ENCODE results near the gene INTS11. TPM values are rescaled to one million over a fixed set of nuclear protein-coding genes. Genes with fewer than 3 reads are reported as not detected.

INTS11 gene
- total RNA-seq, 1 experiment from 2014 or later, result 139 TPM

- Histone ChIP-seq H3K56ac (ENCODE audit: insufficient read length, low read depth, low read length) (no peak overlapping the region), H3T11ph (ENCODE audit: low read length) (no peak overlapping the region), H2BK12ac (ENCODE audit: insufficient read length, low read depth, low read length) (no peak overlapping the region), H4K5ac (ENCODE audit: insufficient read length, low read depth, low read length) (no peak overlapping the region), H4K20me1 (ENCODE audit: control insufficient read depth, insufficient read depth, insufficient read length) (no peaks in the 10 kb centered on the region), H2BK20ac (ENCODE audit: low read depth, low read length, poor library complexity, severe bottlenecking) (no peak overlapping the region), H3K4me1 (ENCODE audit: insufficient read depth, low read length) (no peaks in the 10 kb centered on the region; the same call in 1 of the 2 replicates), H3K14ac (ENCODE audit: insufficient read depth, low read length) (no peak overlapping the region), H4K8ac (replicated peaks; ENCODE audit: insufficient read length, low read depth, low read length) (no peak overlapping the region), H3K9ac (ENCODE audit: extremely low read depth, insufficient read length, low read length) (no peak overlapping the region), H2AK5ac (ENCODE audit: insufficient read length, low read length) (no peak overlapping the region), H2BK5ac (ENCODE audit: insufficient read length, low read length) (no peak overlapping the region), H4K91ac (ENCODE audit: insufficient read length, low read depth, low read length) (no peak overlapping the region), H2BK120ac (ENCODE audit: low read depth, low read length, poor library complexity, severe bottlenecking) (no peak overlapping the region), H3K9me3 (ENCODE audit: control insufficient read depth, low read depth, low read length) (no peaks in the 10 kb centered on the region), H3K27ac (ENCODE audit: insufficient read length, low read depth, low read length) (no peak overlapping the region), H3K27me3 (ENCODE audit: insufficient read depth, low read length) (no peaks in the 10 kb centered on the region), H3K4me2 (ENCODE audit: insufficient read depth, insufficient read length, low read length) (no peak overlapping the region), H3K23me2 (ENCODE audit: insufficient read length, low read depth, low read length, poor library complexity, severe bottlenecking) (peaks cover 7% of the 10 kb centered on the region), H3K18ac (ENCODE audit: insufficient read length, low read depth, low read length) (no peak overlapping the region), H3K4ac (ENCODE audit: low read depth, low read length) (no peak overlapping the region), H2BK15ac (ENCODE audit: low read depth, low read length) (no peak overlapping the region), H3K23ac (ENCODE audit: insufficient read length, low read depth, low read length) (no peak overlapping the region), H3K79me1 (ENCODE audit: insufficient read depth, low read depth, low read length, poor library complexity, severe bottlenecking) (no peaks in the 10 kb centered on the region), H3K79me2 (ENCODE audit: insufficient read depth, low read length) (no peaks in the 10 kb centered on the region), H2AFZ (ENCODE audit: low read length) (no peak overlapping the region)
- Mint-ChIP-seq H3K4me1 (peaks cover 8 to 20% of the 10 kb centered on the region in 2 experiments), H3K36me3 (ENCODE audit: insufficient read depth in 1 of 3, low read depth in 3 of 3) (peaks cover 10 to 55% (median 54%) of the 10 kb centered on the region in 3 experiments), H3K27me3 (ENCODE audit: low read depth) (no peaks in the 10 kb centered on the region), H3K9me3 (no peaks in the 10 kb centered on the region), H3K4me3 (no peak overlapping the region; a peak in 1 of 5 replicates), H3K27ac (no peak overlapping the region)
- no peak for TF ChIP-seq CTCF (conservative IDR thresholded peaks at IDR 0.05)
- no CpG with 5 or more reads among the region's 37 CpGs for WGBS (ENCODE audit: extremely low coverage, insufficient read length, low lambda C conversion rate)
- no peak for DNase-seq
Measured at GRCh38 chr1:1313500-1314236, 10.8 kb downstream of the INTS11 start.
